IMR-90 (cell line): Measurements from ENCODE around the gene KLF17. TPM values are rescaled to one million over a fixed set of nuclear protein-coding genes. Genes with fewer than 3 reads are reported as not detected.

Experiments used
- ATAC-seq: fragments of 200-7000 bp; cut with Tn5 transposase; 2 replicates; pipeline ENCODE4 v1.9.1; 2020; ENCODE audit warnings: low read depth, mild to moderate bottlenecking, moderate library complexity
- BruUV-seq: library from RNA; stranded (reverse); fragments of 400-500 nt; replicated peaks from 2 replicates; lab custom pipeline; 2021; lab: Mats Ljungman, UMichigan
- CTCF ChIA-PET: fragments of 300-600 bp; formaldehyde crosslinking; extraction: SDS; loops from one replicate; lab custom pipeline; 2021; ENCODE audit warnings: antibody characterized with exemption; lab: Yijun Ruan, JAX
- POLR2A ChIA-PET: fragments of 300-600 bp; sonication (Branson Sonifier 250); formaldehyde crosslinking; loops from one replicate; lab custom pipeline; 2022; ENCODE audit warnings: antibody characterized with exemption; ENCODE audit not compliant: unreplicated experiment; lab: Charles Lee
- DNase-seq: peaks from one replicate; pipeline ENCODE4 v3.0.0; 2013
- H2AFZ ChIP-seq: replicated peaks from 2 replicates; pipeline ENCODE3; 2013; ENCODE audit warnings: low read length, mild to moderate bottlenecking; ENCODE audit not compliant: poor library complexity
- H2AK5ac ChIP-seq: 2 replicates; pipeline ENCODE4 v1.6.1; 2013; ENCODE audit warnings: low read depth, low read length, inconsistent platforms
- H2AK9ac ChIP-seq: replicated peaks from 2 replicates; pipeline ENCODE3; 2013; ENCODE audit warnings: mild to moderate bottlenecking, low read depth, low read length, moderate library complexity; ENCODE audit not compliant: poor library complexity
- H2BK120ac ChIP-seq: 2 replicates; pipeline ENCODE4 v1.6.1; 2013; ENCODE audit warnings: low read depth, low read length, inconsistent platforms
- H2BK15ac ChIP-seq: 3 replicates; pipeline ENCODE4 v1.6.1; 2013; ENCODE audit warnings: low read depth, low read length, inconsistent platforms
- H2BK20ac ChIP-seq: 2 replicates; pipeline ENCODE4 v1.6.1; 2013; ENCODE audit warnings: low read depth, mild to moderate bottlenecking, inconsistent platforms, low read length, moderate library complexity
- H2BK5ac ChIP-seq: 2 replicates; pipeline ENCODE4 v1.6.1; 2013; ENCODE audit warnings: mild to moderate bottlenecking, low read depth, low read length, inconsistent platforms; ENCODE audit not compliant: poor library complexity, severe bottlenecking
- H3K14ac ChIP-seq: replicated peaks from 2 replicates; pipeline ENCODE4 v1.6.1; 2013; ENCODE audit warnings: low read depth, low read length, inconsistent platforms
- H3K18ac ChIP-seq: 2 replicates; pipeline ENCODE4 v1.6.1; 2013; ENCODE audit warnings: low read depth, low read length, control low read depth
- H3K23ac ChIP-seq: 2 replicates; pipeline ENCODE4 v1.6.1; 2013; ENCODE audit warnings: low read depth, low read length, inconsistent platforms
- H3K27ac ChIP-seq: 2 replicates; pipeline ENCODE4 v1.5.1; 2013; ENCODE audit warnings: mild to moderate bottlenecking, control low read depth, low read length; ENCODE audit not compliant: insufficient read depth
- H3K27me3 ChIP-seq: 2 replicates; pipeline ENCODE4 v1.6.1; 2013; ENCODE audit warnings: low read length; ENCODE audit not compliant: control insufficient read depth, insufficient read depth
- H3K36me3 ChIP-seq: 2 replicates; pipeline ENCODE4 v1.6.1; 2013; ENCODE audit warnings: low read length, mixed read lengths; ENCODE audit not compliant: control insufficient read depth, insufficient read depth
- H3K4ac ChIP-seq: 2 replicates; pipeline ENCODE4 v1.6.1; 2013; ENCODE audit warnings: low read depth, low read length, inconsistent platforms
- H3K4me1 ChIP-seq: 2 replicates; pipeline ENCODE4 v1.6.1; 2013; ENCODE audit warnings: low read length, mixed read lengths; ENCODE audit not compliant: control insufficient read depth, insufficient read depth
- H3K4me2 ChIP-seq: 2 replicates; pipeline ENCODE4 v1.6.1; 2013; ENCODE audit warnings: low read depth, mild to moderate bottlenecking, control low read depth, low read length, moderate library complexity
- H3K4me3 ChIP-seq: 2 replicates; pipeline ENCODE4 v1.5.1; 2013; ENCODE audit warnings: low read depth, mild to moderate bottlenecking, control low read depth, low read length, moderate library complexity; ENCODE audit not compliant: insufficient read depth
- H3K56ac ChIP-seq: 2 replicates; pipeline ENCODE4 v1.6.1; 2013; ENCODE audit warnings: low read length, inconsistent platforms; ENCODE audit not compliant: insufficient read depth; ENCODE audit errors: extremely low read depth
- H3K79me1 ChIP-seq, 2 experiments: 2 replicates each; pipeline ENCODE4 v1.6.1; 2013; ENCODE audit warnings: low read length in 2 of 2, inconsistent platforms in 1 of 2, low read depth in 1 of 2
- H3K9ac ChIP-seq: 2 replicates; pipeline ENCODE4 v1.6.1; 2013; ENCODE audit warnings: low read depth, low read length, control low read depth
- H3K9me1 ChIP-seq: 2 replicates; pipeline ENCODE4 v1.6.1; 2013; ENCODE audit warnings: low read length, inconsistent platforms; ENCODE audit not compliant: insufficient read depth
- H3K9me3 ChIP-seq: 2 replicates; pipeline ENCODE4 v1.6.1; 2013; ENCODE audit warnings: low read length; ENCODE audit not compliant: control insufficient read depth, insufficient read depth
- H4K20me1 ChIP-seq: 2 replicates; pipeline ENCODE4 v1.6.1; 2013; ENCODE audit warnings: low read length, inconsistent platforms; ENCODE audit not compliant: insufficient read depth
- H4K5ac ChIP-seq: 2 replicates; pipeline ENCODE4 v1.6.1; 2013; ENCODE audit warnings: mild to moderate bottlenecking, low read depth, low read length, control low read depth
- H4K8ac ChIP-seq, 2 experiments: 2 replicates each; pipeline ENCODE4 v1.6.1; 2013; ENCODE audit warnings: low read depth in 2 of 2, low read length in 2 of 2, control low read depth in 1 of 2, inconsistent platforms in 1 of 2
- H4K91ac ChIP-seq: 2 replicates; pipeline ENCODE4 v1.6.1; 2013; ENCODE audit warnings: low read depth, low read length, inconsistent platforms; ENCODE audit not compliant: insufficient read depth
- BHLHE40 ChIP-seq: fragments of 150-350 bp; IDR thresholded peaks from 2 replicates; pipeline ENCODE4 v1.6.1; 2016; ENCODE audit warnings: mild to moderate bottlenecking, low read depth, low read length
- MAZ ChIP-seq: IDR thresholded peaks from 2 replicates; pipeline ENCODE4 v1.6.1; 2012; ENCODE audit warnings: low read depth, mild to moderate bottlenecking, low read length, improper control_type of control experiment, moderate library complexity, borderline replicate concordance
- RFX5 ChIP-seq: IDR thresholded peaks from 2 replicates; pipeline ENCODE4 v1.8.0; 2012; ENCODE audit warnings: low read depth, mild to moderate bottlenecking, low read length, moderate library complexity
- WGBS, 2 experiments: methylation state at CpG; one replicate each; pipeline versions ENCODE4 v1.1.5 to v1.1.7; 2013; ENCODE audit warnings: missing lambda C conversion rate in 2 of 2; ENCODE audit not compliant: insufficient read length in 1 of 2; ENCODE audit errors: extremely low coverage in 2 of 2; 5-methylcytosine and 5-hydroxymethylcytosine counted together
- dilution Hi-C: fragments of 300-500 bp; cut with HindIII; formaldehyde crosslinking; loops from one replicate; pipeline ENCODE4 v1.14.3; 2018; ENCODE audit warnings: low sequenced_read_pairs; ENCODE audit not compliant: unreplicated experiment
- in situ Hi-C: fragments of 300-500 bp; cut with MboI; formaldehyde crosslinking; loops from 3 replicates; pipeline ENCODE4 v1.14.3; 2019; ENCODE audit warnings: low sequenced_read_pairs, inconsistent platforms, mixed read lengths
- intact Hi-C: fragments of 100-400 bp; cut with micrococcal nuclease; formaldehyde crosslinking; loops from 2 replicates; pipeline ENCODE4 v1.10.0; 2022
- polyA plus RNA-seq, 3 experiments: library from polyadenylated mRNA; depleted of rRNA; stranded (reverse); fragments of >200 nt; gene quantifications; 2 replicates each; pipeline ENCODE4 v1.2.3, GENCODE V29; 2012; ENCODE audit warnings: low replicate concordance in 1 of 3
- total RNA-seq: library from RNA; depleted of rRNA; stranded (reverse); fragments of >200 nt; gene quantifications from 2 replicates; pipeline ENCODE4 v1.2.3, GENCODE V29; 2012
- TF ChIP-seq, protein P1 (sequence below): fragments of 150-350 bp; IDR thresholded peaks from 2 replicates; pipeline ENCODE4 v1.6.1; 2016; ENCODE audit warnings: low read depth, mild to moderate bottlenecking, low read length, moderate library complexity, borderline replicate concordance

The KLF17 gene
- total and polyA plus RNA-seq, 2 of the 4 experiments (the other 2 are of a cell fraction): 0.17 to 0.36 TPM

DNA sequence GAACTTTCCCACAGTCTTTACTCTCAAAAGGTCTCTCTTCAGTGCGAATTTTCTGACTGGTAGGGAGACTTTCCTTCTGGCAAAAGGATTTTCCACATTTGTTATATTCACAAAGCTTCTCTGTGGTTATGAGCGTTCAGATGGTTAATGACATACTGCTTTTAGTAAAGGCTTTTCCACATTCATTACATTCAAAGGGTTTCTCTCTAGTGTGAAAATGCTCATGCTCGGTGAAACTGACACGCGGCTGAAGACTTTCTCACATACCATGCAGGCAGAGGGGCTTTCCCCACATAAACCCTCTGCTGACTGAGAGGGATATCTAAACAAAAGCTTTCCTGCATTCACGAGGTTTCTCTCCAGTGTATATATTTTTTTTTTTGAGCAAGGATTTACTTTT is 32.7 kb downstream of the KLF17 start:
- WGBS, 2 experiments: no CpG with 5 or more reads among the region's 6 CpGs
- no peak overlapping the region for H2AK5ac ChIP-seq
- no peaks in the 10 kb centered on the region for H3K36me3 ChIP-seq
- H3K4me3 ChIP-seq: no peak overlapping the region
- no peak overlapping the region for H2BK120ac ChIP-seq
- H3K4me1 ChIP-seq: no peaks in the 10 kb centered on the region
- H3K9me3 ChIP-seq: no peaks in the 10 kb centered on the region; the same call in 1 of the 2 replicates
- H3K14ac ChIP-seq: no peak overlapping the region
- H2AFZ ChIP-seq: no peak overlapping the region
- no peak overlapping the region for H2BK15ac ChIP-seq
- H3K27ac ChIP-seq: no peak overlapping the region
- dilution Hi-C loops (no loop called here), intact Hi-C loops (no loop called here), in situ Hi-C loops (no loop called here)
- TF ChIP-seq, protein P1, sequence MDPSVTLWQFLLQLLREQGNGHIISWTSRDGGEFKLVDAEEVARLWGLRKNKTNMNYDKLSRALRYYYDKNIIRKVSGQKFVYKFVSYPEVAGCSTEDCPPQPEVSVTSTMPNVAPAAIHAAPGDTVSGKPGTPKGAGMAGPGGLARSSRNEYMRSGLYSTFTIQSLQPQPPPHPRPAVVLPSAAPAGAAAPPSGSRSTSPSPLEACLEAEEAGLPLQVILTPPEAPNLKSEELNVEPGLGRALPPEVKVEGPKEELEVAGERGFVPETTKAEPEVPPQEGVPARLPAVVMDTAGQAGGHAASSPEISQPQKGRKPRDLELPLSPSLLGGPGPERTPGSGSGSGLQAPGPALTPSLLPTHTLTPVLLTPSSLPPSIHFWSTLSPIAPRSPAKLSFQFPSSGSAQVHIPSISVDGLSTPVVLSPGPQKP: no peak
- TF ChIP-seq MAZ (no peak), BHLHE40 (no peak), RFX5 (no peak)
- no peak overlapping the region for H3K4me2 ChIP-seq
- H3K9me1 ChIP-seq: no peaks in the 10 kb centered on the region
- H3K27me3 ChIP-seq: peaks cover 5% of the 10 kb centered on the region
- H2BK5ac ChIP-seq: no peak overlapping the region
- H2AK9ac ChIP-seq: no peak overlapping the region
- no peak overlapping the region for H3K56ac ChIP-seq
- no peak overlapping the region for H2BK20ac ChIP-seq
- H3K9ac ChIP-seq: no peak overlapping the region
- H4K8ac ChIP-seq: no peak overlapping the region
- H3K79me1 ChIP-seq: no peaks in the 10 kb centered on the region
- no peak overlapping the region for H4K5ac ChIP-seq
- DNase-seq (peak; percentile 2), ATAC-seq (no peak)
- no peaks in the 10 kb centered on the region for H4K20me1 ChIP-seq
- POLR2A ChIA-PET: no interaction called here
- H3K23ac ChIP-seq: no peak overlapping the region
- H3K4ac ChIP-seq: no peak overlapping the region
- BruUV-seq: no TSS peak
- H3K18ac ChIP-seq: no peak overlapping the region
- H4K91ac ChIP-seq: no peak overlapping the region
- CTCF ChIA-PET: no interaction called here
